Suprapubic skin (tissue), 4 donors: ENCODE data around the gene GOLGA8T.
"Not testable (repeated sequence)": the region's sequence is repeated elsewhere in the genome, so short reads cannot be mapped to it uniquely, and the experiment has no call there.

Experiments used
- CTCF ChIP-seq, 2 donors: fragments of 200-600 bp in 1 of 2; fragments of 450-650 bp in 1 of 2; sonication (generic) in 1 of 2; IDR thresholded peaks; one replicate each; pipeline ENCODE4 v1.5.1; 2016 to 2019; ENCODE audit warnings: antibody characterized with exemption in 2 of 2, mild to moderate bottlenecking in 1 of 2, moderate library complexity in 1 of 2
- EP300 ChIP-seq: sonication (generic); formaldehyde crosslinking; IDR thresholded peaks from one replicate; pipeline ENCODE4 v1.6.1; 2017; ENCODE audit warnings: antibody characterized with exemption
- POLR2A ChIP-seq, 2 donors: fragments of 450-650 bp; IDR thresholded peaks; one replicate each; pipeline ENCODE4 v1.6.1; 2017; ENCODE audit warnings: antibody characterized with exemption in 2 of 2, mild to moderate bottlenecking in 2 of 2, moderate library complexity in 2 of 2
- POLR2AphosphoS5 ChIP-seq, 3 donors: sonication (generic); formaldehyde crosslinking; IDR thresholded peaks; one replicate each; pipeline ENCODE4 v1.6.1; 2017; ENCODE audit warnings: antibody characterized with exemption in 3 of 3

GRCh38 chr15:30179814-30180213, 45.0 kb downstream of the GOLGA8T start:
- not testable (repeated sequence) for TF ChIP-seq POLR2A (IDR thresholded peaks at IDR 0.05); CTCF (IDR thresholded peaks at IDR 0.05); POLR2AphosphoS5 (IDR thresholded peaks at IDR 0.05); EP300
